ENCODE results near the gene PTGER4.

Gene PTGER4

GRCh38 chr5:40674661-40675235, 5.0 kb upstream of the PTGER4 start:
- FAIRE-seq, result no peak

DNA sequence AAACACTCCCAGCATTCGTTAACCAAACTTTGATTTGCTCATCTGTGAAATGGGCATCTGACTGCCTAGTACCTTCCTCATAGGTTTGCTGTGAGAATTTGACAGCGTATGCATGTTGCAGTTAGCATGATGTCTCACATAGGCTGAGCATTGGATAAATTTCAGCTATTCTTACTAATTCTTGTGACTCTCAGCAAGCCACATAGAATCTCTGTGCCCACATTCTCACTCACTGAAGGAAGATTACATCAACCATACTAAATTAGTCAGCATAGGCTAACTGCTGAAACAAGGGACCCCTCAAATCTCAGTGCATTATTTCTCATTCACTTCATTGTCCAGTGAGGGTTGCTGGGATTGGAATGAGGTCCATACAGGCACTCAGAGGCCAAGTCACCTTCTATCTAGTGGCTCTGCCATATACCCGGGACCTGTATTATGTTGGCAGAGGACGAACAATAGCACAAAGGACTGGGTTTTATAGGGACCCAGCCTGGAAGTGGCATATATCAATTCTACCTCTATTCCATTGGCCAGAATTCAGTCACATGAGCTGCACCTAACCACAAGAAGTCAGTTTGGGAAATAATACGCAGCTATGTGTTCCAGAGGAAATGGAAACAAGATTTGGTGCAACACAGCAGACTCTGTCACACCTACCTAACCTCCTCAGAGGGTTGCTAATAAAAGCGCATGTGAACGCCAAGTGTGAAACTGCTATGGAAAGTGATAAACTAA, 4.2 kb upstream of the PTGER4 start:
- TF ChIP-seq POLR2A (IDR thresholded peaks at IDR 0.05; ENCODE audit: low read depth, low read length) (no peak), POLR2AphosphoS5 (IDR thresholded peaks at IDR 0.05; ENCODE audit: low read depth, low read length) (no peak), TAF1 (IDR thresholded peaks at IDR 0.05; ENCODE audit: borderline replicate concordance, low read depth, low read length) (no peak)
- no peak for FAIRE-seq
- DNase-seq (ENCODE audit: insufficient read length), result no peak

More at GRCh38 chr5:40674661-40675235, 5.0 kb upstream of the PTGER4 start:
- DNase-seq (ENCODE audit: insufficient read length), result no peak
- TF ChIP-seq TAF1 (IDR thresholded peaks at IDR 0.05; ENCODE audit: borderline replicate concordance, low read depth, low read length) (no peak), POLR2AphosphoS5 (IDR thresholded peaks at IDR 0.05; ENCODE audit: low read depth, low read length) (no peak), POLR2A (IDR thresholded peaks at IDR 0.05; ENCODE audit: low read depth, low read length) (no peak)

DNA sequence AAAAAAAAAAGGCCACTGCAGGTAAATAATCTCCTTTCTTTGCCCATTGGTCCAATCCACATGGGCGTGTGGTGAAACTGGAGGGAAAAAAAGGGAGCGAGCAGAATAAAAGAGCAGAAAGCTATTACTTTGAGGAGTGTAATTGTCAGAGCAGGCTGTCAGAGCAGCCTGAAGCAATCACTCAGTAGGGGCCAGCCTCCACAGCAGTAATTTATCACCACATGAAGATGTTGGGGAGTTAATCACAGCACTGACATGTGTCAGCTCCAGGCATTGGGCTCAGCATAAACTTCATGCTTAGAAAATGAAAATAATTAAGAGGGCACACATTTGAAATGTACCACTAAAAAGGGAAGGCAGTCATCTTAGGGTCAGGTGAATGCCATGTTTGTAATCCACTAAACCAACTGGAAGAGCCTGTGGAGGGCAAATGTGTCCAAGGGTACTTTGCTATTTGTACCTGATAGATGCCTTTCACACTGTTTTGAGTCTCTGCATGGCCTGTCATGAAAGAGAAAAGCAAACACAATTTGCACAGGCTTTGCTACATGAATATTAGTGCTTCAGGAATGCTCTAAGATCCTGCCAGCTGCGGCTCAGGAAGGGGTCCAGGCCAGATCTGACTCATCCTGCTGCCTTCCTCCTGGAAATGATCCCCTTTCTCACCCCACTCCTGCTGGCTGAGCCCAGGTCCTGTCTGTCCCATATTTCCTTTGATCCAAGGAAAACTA, 2.9 kb upstream of the PTGER4 start:
- DNase-seq (ENCODE audit: insufficient read length) (no peak), FAIRE-seq (no peak)
- no peak for TF ChIP-seq POLR2A (IDR thresholded peaks at IDR 0.05; ENCODE audit: low read depth, low read length)
- no peak for TF ChIP-seq POLR2AphosphoS5 (IDR thresholded peaks at IDR 0.05; ENCODE audit: low read depth, low read length)
- TF ChIP-seq TAF1 (IDR thresholded peaks at IDR 0.05; ENCODE audit: borderline replicate concordance, low read depth, low read length), result no peak

GRCh38 chr5:40677456-40677855, 2.3 kb upstream of the PTGER4 start:
- DNase-seq (ENCODE audit: insufficient read length) (no peak), FAIRE-seq (no peak)
- TF ChIP-seq POLR2A (IDR thresholded peaks at IDR 0.05; ENCODE audit: low read depth, low read length), result no peak
- TF ChIP-seq POLR2AphosphoS5 (IDR thresholded peaks at IDR 0.05; ENCODE audit: low read depth, low read length), result no peak
- TF ChIP-seq TAF1 (IDR thresholded peaks at IDR 0.05; ENCODE audit: borderline replicate concordance, low read depth, low read length), result no peak

DNA sequence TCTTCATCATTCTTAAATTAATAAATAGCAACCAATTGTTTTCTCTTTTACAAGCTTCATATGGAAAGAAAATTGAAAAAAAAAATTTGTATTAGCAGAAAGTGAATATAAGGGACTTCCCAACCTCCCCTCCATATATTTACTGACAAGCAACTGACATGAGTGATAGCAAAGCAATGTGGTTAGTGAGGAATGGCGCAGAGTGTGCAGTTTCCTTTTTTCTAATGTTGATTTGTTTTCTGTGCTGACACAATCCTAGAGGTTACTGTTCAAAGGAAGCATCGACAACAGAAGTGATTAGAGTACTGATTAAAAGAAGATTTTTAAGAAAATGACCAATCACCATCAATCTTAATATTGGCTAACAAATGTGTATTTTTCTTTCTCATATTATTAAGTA, 1.7 kb upstream of the PTGER4 start:
- FAIRE-seq (no peak), DNase-seq (ENCODE audit: insufficient read length) (no peak)
- TF ChIP-seq POLR2A (IDR thresholded peaks at IDR 0.05; ENCODE audit: low read depth, low read length), result no peak
- no peak for TF ChIP-seq TAF1 (IDR thresholded peaks at IDR 0.05; ENCODE audit: borderline replicate concordance, low read depth, low read length)
- TF ChIP-seq POLR2AphosphoS5 (IDR thresholded peaks at IDR 0.05; ENCODE audit: low read depth, low read length), result no peak

- DNase-seq (ENCODE audit: insufficient read length), result no peak
These were observed 1.1 kb upstream of the PTGER4 start for GRCh38 chr5:40678460-40679147.

GRCh38 chr5:40679148-40679912, 385 bp upstream of the PTGER4 start:
- peak; percentile 70 for DNase-seq (ENCODE audit: insufficient read length)
- no peak for FAIRE-seq
- no peak for TF ChIP-seq TAF1 (IDR thresholded peaks at IDR 0.05; ENCODE audit: borderline replicate concordance, low read depth, low read length)
- TF ChIP-seq POLR2AphosphoS5 (IDR thresholded peaks at IDR 0.05; ENCODE audit: low read depth, low read length), result no peak
- no peak for TF ChIP-seq POLR2A (IDR thresholded peaks at IDR 0.05; ENCODE audit: low read depth, low read length)

More at GRCh38 chr5:40678460-40679147, 1.1 kb upstream of the PTGER4 start:
- TF ChIP-seq TAF1 (IDR thresholded peaks at IDR 0.05; ENCODE audit: borderline replicate concordance, low read depth, low read length), result no peak
- no peak for FAIRE-seq

DNA sequence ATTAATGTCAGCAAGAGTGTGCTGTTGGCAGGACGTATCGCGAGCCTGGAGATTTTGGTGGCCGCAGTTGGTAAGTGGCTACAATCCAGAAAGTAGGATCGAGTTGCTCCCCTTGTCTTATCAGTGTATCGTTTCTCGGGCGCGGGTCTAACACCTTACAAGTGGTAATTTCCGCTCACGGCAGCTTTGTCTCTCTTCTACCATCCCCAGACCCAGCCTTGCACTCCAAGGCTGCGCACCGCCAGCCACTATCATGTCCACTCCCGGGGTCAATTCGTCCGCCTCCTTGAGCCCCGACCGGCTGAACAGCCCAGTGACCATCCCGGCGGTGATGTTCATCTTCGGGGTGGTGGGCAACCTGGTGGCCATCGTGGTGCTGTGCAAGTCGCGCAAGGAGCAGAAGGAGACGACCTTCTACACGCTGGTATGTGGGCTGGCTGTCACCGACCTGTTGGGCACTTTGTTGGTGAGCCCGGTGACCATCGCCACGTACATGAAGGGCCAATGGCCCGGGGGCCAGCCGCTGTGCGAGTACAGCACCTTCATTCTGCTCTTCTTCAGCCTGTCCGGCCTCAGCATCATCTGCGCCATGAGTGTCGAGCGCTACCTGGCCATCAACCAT, 1.1 kb downstream of the PTGER4 start:
- FAIRE-seq, result no peak
- TF ChIP-seq TAF1 (IDR thresholded peaks at IDR 0.05; ENCODE audit: borderline replicate concordance, low read depth, low read length), result no peak
- TF ChIP-seq POLR2AphosphoS5 (IDR thresholded peaks at IDR 0.05; ENCODE audit: low read depth, low read length), result no peak
- no peak for TF ChIP-seq POLR2A (IDR thresholded peaks at IDR 0.05; ENCODE audit: low read depth, low read length)
- peak; percentile 16 for DNase-seq (ENCODE audit: insufficient read length)

DNA sequence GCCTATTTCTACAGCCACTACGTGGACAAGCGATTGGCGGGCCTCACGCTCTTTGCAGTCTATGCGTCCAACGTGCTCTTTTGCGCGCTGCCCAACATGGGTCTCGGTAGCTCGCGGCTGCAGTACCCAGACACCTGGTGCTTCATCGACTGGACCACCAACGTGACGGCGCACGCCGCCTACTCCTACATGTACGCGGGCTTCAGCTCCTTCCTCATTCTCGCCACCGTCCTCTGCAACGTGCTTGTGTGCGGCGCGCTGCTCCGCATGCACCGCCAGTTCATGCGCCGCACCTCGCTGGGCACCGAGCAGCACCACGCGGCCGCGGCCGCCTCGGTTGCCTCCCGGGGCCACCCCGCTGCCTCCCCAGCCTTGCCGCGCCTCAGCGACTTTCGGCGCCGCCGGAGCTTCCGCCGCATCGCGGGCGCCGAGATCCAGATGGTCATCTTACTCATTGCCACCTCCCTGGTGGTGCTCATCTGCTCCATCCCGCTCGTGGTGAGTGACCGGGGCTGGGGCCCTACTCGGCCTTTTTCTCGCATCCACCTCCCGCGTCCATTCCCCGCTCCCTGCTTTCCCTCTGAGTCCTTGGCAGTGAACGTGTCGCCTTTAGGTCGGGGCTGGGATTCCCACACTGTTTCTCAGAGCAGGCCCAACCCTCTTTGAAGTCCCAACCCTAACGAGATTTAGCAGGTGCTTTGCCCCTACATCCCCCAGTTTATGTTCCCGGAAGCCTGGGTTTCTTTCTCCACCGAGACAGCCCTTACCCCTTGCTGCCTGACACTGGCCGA, 1.8 kb downstream of the PTGER4 start:
- peak; percentile 48 for FAIRE-seq

More for the DNA sequence above, 1.8 kb downstream of the PTGER4 start:
- DNase-seq (ENCODE audit: insufficient read length), result peak; percentile 23
- TF ChIP-seq POLR2AphosphoS5 (IDR thresholded peaks at IDR 0.05; ENCODE audit: low read depth, low read length), result no peak
- no peak for TF ChIP-seq TAF1 (IDR thresholded peaks at IDR 0.05; ENCODE audit: borderline replicate concordance, low read depth, low read length)
- no peak for TF ChIP-seq POLR2A (IDR thresholded peaks at IDR 0.05; ENCODE audit: low read depth, low read length)

Data from GM12892 (cell line).